GM19395 (cell line): ENCODE measurements around the gene ZEB2.

Experiments used
- ATAC-seq: cut with Tn5 transposase; IDR thresholded peaks from one replicate; pipeline ENCODE4 v1.9.1; 2021; ENCODE audit warnings: mild to moderate bottlenecking, moderate library complexity; ENCODE audit not compliant: unreplicated experiment

Gene ZEB2

DNA sequence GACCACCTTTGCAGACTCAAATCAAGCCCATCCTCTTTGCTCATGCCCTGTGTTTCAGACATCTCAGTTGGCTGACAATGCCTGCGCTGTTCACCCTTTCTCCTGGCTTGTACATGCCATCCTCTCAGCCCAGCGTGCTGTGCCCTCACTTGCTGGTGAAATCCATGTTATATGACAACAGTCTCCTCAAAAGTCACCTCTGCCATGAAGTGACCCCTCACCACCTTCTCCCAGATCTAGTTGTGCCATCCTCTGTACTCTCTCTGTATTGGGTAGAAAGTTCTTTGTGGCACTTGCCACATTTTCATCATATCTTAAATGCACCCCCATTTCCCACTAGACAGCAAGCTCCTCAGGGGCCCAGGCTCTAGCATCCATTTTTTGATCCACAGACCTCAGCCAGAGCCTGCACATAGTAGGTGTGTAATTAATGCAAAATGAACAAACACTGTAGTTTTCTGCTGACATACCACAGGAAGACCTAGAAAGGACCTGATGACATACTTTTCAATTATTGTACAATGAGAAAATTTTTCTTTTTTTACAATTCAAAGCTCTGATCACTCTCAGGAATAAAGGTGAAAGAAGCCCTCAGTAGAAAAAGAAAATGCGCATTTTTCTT, 22.8 kb downstream of the ZEB2 start:
- no peak for ATAC-seq

GRCh38 chr2:144496092-144496976, 23.6 kb downstream of the ZEB2 start:
- ATAC-seq: no peak

GRCh38 chr2:144495227-144496091, 24.5 kb downstream of the ZEB2 start:
- no peak for ATAC-seq

DNA sequence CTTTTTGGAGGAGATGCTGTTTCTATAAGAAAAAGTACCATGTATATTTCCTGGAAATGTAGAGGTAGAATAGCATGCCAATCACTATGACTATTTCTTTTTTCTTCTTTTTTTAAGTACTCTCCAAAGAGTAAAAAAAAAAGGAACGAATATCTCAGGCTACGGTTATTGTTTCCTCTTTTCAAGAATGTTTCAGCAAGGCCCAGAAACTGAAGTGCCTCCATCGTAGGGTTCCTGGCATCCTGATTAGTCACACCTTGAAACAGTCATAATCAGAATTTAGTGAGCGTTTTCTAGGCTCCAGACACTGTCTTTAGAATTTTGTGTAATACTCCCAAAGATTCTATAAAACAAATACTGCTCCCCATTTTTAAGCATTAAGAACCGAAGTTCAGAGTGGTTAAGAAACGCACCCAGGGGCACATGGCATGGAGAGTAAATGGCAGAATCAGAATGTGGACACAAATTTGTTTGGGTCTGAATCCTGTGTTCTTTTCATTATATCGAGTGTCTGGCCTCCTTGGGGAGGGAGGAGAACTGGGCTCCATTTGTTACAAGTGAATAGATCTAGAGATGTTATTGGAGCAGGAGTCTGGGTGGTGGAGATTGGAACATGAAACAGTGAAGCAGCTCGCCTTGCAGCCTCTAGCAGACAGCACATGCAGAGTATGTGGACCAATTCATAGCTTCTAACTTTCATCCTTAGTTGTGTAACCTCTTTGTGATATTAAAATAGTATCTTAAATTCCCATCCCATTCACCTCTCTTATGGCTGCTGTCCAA, 26.7 kb downstream of the ZEB2 start:
- no peak for ATAC-seq

GRCh38 chr2:144490857-144491256, 29.1 kb downstream of the ZEB2 start:
- ATAC-seq: no peak

GRCh38 chr2:144490017-144490416, 29.9 kb downstream of the ZEB2 start:
- no peak for ATAC-seq

DNA sequence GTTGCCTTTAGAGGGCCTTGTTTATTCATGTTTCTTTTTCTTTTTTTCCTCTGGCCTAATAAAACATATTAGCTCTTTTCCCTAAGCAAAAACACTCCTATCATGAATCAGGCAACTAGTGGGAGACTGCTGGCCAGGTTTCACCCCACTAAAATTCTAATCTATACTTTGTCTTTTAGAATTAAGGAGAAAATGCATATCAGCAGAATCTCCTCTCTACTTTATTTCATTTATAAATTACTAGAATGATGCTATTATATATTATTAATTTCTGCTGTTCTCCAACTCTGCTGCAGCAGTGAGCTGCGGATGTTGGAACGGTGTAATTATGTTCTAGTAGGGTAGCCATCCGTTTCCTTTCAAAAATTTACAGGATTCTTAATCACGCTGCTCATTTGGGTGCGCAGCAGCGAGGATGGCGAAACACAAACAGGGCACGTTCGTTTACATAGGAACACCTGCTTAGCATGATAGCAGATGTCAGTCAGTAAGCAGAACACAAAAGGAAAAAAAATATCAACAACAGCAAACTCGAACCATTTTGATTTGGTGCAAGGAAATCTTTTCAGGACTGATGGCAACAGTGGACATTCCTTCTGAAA, 30.5 kb downstream of the ZEB2 start:
- no peak for ATAC-seq

GRCh38 chr2:144484201-144484948, 35.5 kb downstream of the ZEB2 start:
- ATAC-seq: no peak

GRCh38 chr2:144481666-144482065, 38.3 kb downstream of the ZEB2 start:
- ATAC-seq: no peak

DNA sequence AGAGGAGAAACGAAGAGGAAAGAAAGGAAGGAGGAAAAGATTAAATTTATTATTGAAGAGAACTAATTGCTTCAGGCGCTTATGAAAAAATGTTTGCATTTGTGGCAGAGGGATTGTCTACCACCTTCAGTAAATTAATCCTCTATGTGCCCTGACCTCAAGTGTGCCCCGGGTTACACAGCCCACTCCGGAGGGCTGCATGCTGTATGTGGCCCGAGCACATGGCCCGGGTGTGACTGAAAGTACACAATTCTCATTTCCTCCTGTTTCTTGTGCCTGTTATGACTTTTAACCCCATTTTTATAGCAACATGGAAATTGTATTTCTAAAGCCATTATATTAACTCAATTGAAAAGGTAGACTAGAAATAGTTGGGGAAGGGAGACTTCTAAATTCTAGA, 38.8 kb downstream of the ZEB2 start:
- no peak for ATAC-seq

DNA sequence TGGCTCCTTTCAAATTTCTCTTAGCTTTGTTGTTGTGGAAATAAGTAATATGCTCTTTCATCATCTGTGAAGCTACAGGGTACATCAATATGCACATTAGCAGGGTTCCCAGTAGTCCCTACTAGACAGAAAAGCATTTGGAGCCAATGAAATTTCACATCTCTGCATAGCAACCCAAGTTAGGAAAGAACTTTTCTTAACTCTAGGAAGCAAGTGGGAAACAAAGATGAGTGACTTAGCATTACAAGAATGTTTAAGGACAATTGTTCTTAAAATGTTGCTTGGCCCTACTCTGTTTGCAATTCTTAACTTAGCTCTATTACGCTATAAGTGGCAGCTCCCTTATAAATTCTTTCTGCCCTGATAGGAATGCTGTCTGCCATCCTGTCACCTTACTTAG, 39.6 kb downstream of the ZEB2 start:
- ATAC-seq: no peak

DNA sequence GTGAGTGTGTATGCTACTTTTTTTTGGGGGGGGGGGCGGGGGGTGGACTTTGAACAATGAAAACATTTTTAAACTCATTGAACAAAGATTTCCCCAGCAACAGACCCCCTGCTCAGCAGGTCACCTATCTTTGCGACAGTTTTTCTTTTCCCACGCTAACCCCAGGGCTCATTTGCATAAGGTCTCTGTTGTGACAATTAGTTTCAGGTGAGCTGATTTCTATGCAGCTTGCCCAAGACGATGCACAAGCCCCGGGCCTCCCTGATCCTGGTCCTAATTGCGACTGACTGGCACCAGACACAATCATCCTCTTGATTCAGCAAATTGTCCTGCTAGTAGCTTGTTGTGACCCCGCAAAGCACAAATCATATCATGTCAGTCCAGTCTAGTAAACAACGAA, 40.3 kb downstream of the ZEB2 start:
- ATAC-seq: no peak

- ATAC-seq: no peak
Measured at GRCh38 chr2:144479138-144479537, 40.8 kb downstream of the ZEB2 start.

DNA sequence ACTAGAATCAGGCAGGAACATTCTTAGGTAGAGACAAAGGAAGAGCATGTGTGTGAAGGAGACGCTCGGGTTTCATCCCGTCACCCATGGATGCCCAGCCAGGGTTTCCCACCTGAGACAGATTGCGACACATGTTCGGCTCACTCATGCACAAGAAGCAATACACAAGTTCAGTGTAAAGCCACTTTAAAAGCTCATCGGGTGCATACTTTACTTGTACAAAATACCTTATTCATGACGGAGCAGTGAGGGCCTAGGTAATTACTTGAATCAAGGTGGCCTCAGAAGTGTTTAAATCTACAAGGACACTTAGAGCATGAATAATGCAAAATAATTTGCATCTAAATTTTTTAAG, 42.0 kb downstream of the ZEB2 start:
- no peak for ATAC-seq

GRCh38 chr2:144477281-144477956, 42.5 kb downstream of the ZEB2 start:
- ATAC-seq: no peak

DNA sequence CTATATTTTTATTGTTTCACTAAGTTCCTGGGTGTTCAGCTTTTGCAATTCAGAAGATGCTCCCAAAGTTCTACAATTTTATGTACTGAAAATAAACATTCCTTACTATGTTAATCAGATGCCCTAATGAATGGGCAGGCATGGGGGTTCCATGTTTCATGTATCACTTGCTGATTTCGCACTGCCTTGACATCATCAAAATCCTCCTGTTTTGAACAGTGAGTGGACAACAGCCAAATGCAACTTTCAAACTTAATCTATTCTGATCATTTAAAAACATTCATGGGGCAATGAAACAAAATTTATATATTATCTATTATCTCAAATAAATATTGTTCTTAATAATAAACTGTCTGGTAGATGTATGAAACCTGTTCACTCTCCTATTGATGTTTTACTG, 43.2 kb downstream of the ZEB2 start:
- ATAC-seq: no peak

DNA sequence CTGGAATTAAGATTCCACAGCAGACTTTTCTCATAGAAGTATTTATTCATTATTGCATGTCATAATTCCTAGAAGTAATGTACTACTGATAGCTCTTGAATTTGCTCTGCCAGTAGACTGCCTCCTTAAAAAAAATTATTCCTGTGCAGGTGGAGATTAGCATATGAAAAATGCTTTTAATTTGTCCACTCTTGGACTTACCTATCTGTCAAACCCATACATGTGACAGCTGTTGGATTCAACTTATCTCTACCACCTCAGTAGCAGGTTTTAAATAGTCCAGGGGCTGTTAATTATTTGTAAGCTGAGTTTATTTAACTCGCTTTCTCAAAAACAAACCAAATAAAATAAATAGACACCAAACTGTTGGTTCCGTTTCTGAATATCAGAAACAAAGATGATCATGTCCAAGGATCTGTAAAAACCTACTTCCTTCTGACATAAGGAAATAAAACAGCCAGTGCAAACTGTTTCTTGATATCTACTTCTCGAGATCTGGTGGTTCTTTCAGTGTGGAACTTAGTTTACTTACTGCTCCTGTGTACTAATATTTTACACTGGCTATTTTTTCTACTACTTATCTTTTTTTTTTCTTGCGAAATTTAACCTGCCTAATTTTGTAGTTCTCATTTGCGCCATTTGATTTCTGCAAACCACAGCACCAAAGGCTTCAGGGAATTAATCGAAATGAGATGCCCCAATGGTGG, 44.2 kb downstream of the ZEB2 start:
- no peak for ATAC-seq

DNA sequence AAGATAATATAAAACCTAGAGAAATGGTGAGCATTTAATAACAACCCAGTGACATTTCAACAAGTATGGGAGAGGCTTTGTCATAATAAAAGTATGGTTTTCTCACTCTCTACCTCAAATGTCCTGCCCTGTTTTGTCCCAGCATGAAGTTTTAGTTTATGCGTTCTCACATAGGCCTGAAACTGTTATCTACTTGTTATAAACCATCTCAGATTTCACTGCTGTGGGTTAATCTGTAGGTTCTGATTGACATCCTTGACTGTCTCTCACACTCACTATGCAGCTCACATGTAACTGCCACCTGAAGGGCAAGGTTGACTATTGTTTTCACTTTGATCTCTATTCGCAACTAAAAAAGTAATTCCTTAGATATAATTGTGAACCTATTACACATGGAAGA, 44.9 kb downstream of the ZEB2 start:
- no peak for ATAC-seq

DNA sequence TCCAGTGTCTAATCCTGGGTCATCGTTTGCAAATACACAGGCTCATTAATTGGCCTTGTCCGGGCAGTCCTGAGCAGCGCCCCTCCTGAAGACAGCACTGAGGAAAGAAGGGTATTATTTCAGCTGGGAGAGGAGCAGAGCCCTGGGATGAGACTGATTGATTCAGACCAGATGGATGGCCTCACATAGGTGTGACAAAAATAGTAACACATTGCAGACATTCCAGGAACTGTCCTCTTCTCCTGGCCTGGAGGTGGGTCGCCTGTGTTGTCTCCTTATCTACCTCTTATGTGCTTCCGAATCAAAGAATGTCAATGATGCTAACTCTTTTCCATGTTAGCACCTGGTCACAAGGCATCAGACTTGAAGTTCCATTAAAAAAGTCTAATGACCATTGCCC, 45.9 kb downstream of the ZEB2 start:
- ATAC-seq: no peak
